Stomach smooth muscle (tissue), 2 donors: ENCODE results near the gene INTS1.

Source experiments
- H3K27ac ChIP-seq: one replicate; pipeline ENCODE4 v1.7.0; 2013; ENCODE audit warnings: mild to moderate bottlenecking, low read length, inconsistent platforms
- H3K27me3 ChIP-seq, 2 donors: one replicate each; pipeline ENCODE4 v1.7.0; 2013; ENCODE audit warnings: low read length in 2 of 2; ENCODE audit not compliant: insufficient read depth in 2 of 2, control insufficient read depth in 1 of 2
- H3K36me3 ChIP-seq, 2 donors: one replicate each; pipeline ENCODE4 v1.7.0; 2013; ENCODE audit warnings: low read length in 2 of 2; ENCODE audit not compliant: control insufficient read depth in 2 of 2, insufficient read depth in 2 of 2
- H3K4me1 ChIP-seq: one replicate; pipeline ENCODE4 v1.7.0; 2013; ENCODE audit warnings: low read length; ENCODE audit not compliant: control insufficient read depth, insufficient read depth
- H3K4me3 ChIP-seq, 2 donors: one replicate each; pipeline ENCODE4 v1.7.0; 2013; ENCODE audit warnings: low read length in 2 of 2
- H3K9ac ChIP-seq, 2 donors: one replicate each; pipeline ENCODE4 v1.7.0; 2013; ENCODE audit warnings: low read length in 2 of 2, mild to moderate bottlenecking in 1 of 2
- H3K9me3 ChIP-seq, 2 donors: one replicate each; pipeline ENCODE4 v1.7.0; 2013; ENCODE audit warnings: low read length in 2 of 2; ENCODE audit not compliant: control insufficient read depth in 2 of 2
- donor health status: healthy.
- donor health status: Pancreatic carcinoma.

The INTS1 gene

GRCh38 chr7:1474736-1475135, 29.5 kb downstream of the INTS1 start:
- H3K27me3 ChIP-seq = no peaks in the 10 kb centered on the region
- peaks cover 0 to 20% of the 10 kb centered on the region in 2 donors for H3K36me3 ChIP-seq
- H3K4me3 ChIP-seq = no peak overlapping the region
- no peak overlapping the region for H3K27ac ChIP-seq
- H3K9ac ChIP-seq = no peak overlapping the region
- H3K9me3 ChIP-seq = no peaks in the 10 kb centered on the region
- H3K4me1 ChIP-seq = peaks cover 6% of the 10 kb centered on the region

DNA sequence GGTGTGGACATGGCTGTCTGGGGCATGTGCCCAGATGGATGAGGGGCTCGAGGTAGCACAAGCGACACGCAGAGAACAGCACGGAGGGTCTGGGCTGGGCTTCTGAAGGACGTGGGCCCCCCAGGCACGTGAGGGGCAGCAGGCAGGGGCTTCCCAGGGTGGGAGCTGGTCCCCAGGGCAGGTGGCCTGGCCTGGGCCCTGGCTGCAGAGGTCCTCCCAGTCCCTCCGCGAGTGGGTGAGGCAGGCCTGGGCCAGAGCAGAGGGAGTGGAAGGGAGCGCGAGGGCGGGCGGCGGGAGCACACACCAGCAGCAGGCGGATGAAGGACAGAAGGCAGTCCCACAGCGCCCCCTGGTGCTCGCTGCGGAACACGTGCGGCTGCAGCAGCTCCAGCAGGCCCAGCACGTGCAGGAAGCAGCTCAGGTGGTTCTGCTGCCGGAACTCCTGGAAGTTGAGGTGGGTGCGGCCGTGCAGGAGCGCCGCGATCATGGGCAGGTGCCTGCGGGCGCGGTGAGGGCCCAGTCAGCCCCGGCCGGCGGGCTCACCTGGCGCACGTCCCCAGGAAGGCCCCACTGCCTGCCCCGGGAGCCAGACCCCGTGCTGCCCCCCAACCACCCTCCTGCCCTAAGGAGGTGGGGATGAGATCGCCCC, 30.2 kb downstream of the INTS1 start:
- H3K4me3 ChIP-seq = no peak overlapping the region
- no peak overlapping the region for H3K27ac ChIP-seq
- H3K9ac ChIP-seq = no peak overlapping the region
- peaks cover 0 to 19% of the 10 kb centered on the region in 2 donors for H3K36me3 ChIP-seq
- H3K27me3 ChIP-seq = no peaks in the 10 kb centered on the region
- H3K9me3 ChIP-seq = no peaks in the 10 kb centered on the region
- peaks cover 6% of the 10 kb centered on the region for H3K4me1 ChIP-seq

- no peaks in the 10 kb centered on the region for H3K9me3 ChIP-seq
- H3K27ac ChIP-seq = no peak overlapping the region
- H3K4me3 ChIP-seq = no peak overlapping the region
- no peaks in the 10 kb centered on the region for H3K27me3 ChIP-seq
- peaks cover 21% of the 10 kb centered on the region for H3K4me1 ChIP-seq
- H3K36me3 ChIP-seq = peaks cover 0 to 14% of the 10 kb centered on the region in 2 donors
- H3K9ac ChIP-seq = no peak overlapping the region
These were observed 33.3 kb downstream of the INTS1 start for GRCh38 chr7:1470901-1471300.

GRCh38 chr7:1468643-1469298, 35.4 kb downstream of the INTS1 start:
- H3K4me1 ChIP-seq = peaks cover 17% of the 10 kb centered on the region
- no peak overlapping the region for H3K9ac ChIP-seq
- H3K36me3 ChIP-seq = peaks cover 0 to 14% of the 10 kb centered on the region in 2 donors
- no peak overlapping the region for H3K27ac ChIP-seq
- H3K9me3 ChIP-seq = no peaks in the 10 kb centered on the region
- no peak overlapping the region for H3K4me3 ChIP-seq
- no peaks in the 10 kb centered on the region for H3K27me3 ChIP-seq

GRCh38 chr7:1468203-1468602, 36.0 kb downstream of the INTS1 start:
- Histone ChIP-seq H3K4me1 (peaks cover 15% of the 10 kb centered on the region), H3K9me3 (no peaks in the 10 kb centered on the region), H3K4me3 (no peak overlapping the region), H3K36me3 (peaks cover 0 to 12% of the 10 kb centered on the region in 2 donors), H3K27ac (no peak overlapping the region), H3K27me3 (no peaks in the 10 kb centered on the region), H3K9ac (no peak overlapping the region)

GRCh38 chr7:1466524-1467271, 37.5 kb downstream of the INTS1 start:
- Histone ChIP-seq H3K27ac (peak overlapping the region; percentile 70), H3K9me3 (no peaks in the 10 kb centered on the region), H3K4me3 (peak overlapping the region in 1 of 2 donors; percentile 35), H3K27me3 (no peaks in the 10 kb centered on the region), H3K9ac (peak overlapping the region; percentile 67 to 69), H3K36me3 (peaks cover 0 to 5% of the 10 kb centered on the region in 2 donors), H3K4me1 (peaks cover 22% of the 10 kb centered on the region)

DNA sequence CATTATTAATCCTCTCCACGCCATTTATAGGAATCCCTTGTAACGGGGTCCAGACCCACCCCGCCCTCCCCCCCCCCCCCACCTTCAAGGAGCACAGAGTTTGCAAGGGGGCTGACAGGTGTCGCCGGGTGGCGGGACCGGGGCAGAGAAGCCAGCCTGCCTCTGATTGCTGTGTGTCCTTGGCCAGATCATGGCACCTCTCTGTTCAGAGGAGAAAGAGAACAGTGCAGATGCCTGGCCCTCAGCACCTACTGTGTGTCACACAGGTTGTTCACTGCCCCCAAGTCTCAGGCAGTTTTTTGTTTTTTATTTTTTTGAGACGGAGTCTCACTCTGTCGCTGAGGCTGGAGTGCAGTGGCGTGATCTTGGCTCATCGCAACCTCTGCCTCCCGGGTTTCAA, 39.5 kb downstream of the INTS1 start:
- no peak overlapping the region for H3K9ac ChIP-seq
- no peaks in the 10 kb centered on the region for H3K9me3 ChIP-seq
- H3K27ac ChIP-seq = no peak overlapping the region
- no peaks in the 10 kb centered on the region for H3K36me3 ChIP-seq
- H3K4me1 ChIP-seq = peaks cover 41% of the 10 kb centered on the region
- H3K27me3 ChIP-seq = no peaks in the 10 kb centered on the region
- H3K4me3 ChIP-seq = no peak overlapping the region

- H3K4me1 ChIP-seq = peaks cover 44% of the 10 kb centered on the region
- H3K36me3 ChIP-seq = no peaks in the 10 kb centered on the region
- H3K27me3 ChIP-seq = no peaks in the 10 kb centered on the region
- H3K9me3 ChIP-seq = no peaks in the 10 kb centered on the region
- H3K9ac ChIP-seq = no peak overlapping the region
- H3K4me3 ChIP-seq = no peak overlapping the region
- H3K27ac ChIP-seq = no peak overlapping the region
These were observed 40.4 kb downstream of the INTS1 start for GRCh38 chr7:1463676-1464223.

GRCh38 chr7:1461646-1462375, 42.4 kb downstream of the INTS1 start:
- no peaks in the 10 kb centered on the region for H3K36me3 ChIP-seq
- H3K9me3 ChIP-seq = no peaks in the 10 kb centered on the region
- peak overlapping the region; percentile 76 for H3K27ac ChIP-seq
- H3K27me3 ChIP-seq = no peaks in the 10 kb centered on the region
- no peak overlapping the region for H3K9ac ChIP-seq
- H3K4me1 ChIP-seq = peaks cover 51% of the 10 kb centered on the region
- H3K4me3 ChIP-seq = no peak overlapping the region
